ENCODE results near the gene OR51B4. TPM values are rescaled to one million over a fixed set of nuclear protein-coding genes. Genes with fewer than 3 reads are reported as not detected.

The OR51B4 gene
- total RNA-seq, 1 donor from 2014 or later, result not detected

GRCh38 chr11:5286351-5286750, 15.4 kb downstream of the OR51B4 start:
- no peaks in the 10 kb centered on the region for H3K27me3 ChIP-seq (ENCODE audit: control insufficient read depth, insufficient read depth, low read length)
- no peak overlapping the region for H3K4me3 ChIP-seq (ENCODE audit: low read depth, low read length)
- DNase-seq (ENCODE audit: low read depth), result no peak
- H3K36me3 ChIP-seq (ENCODE audit: control insufficient read depth, insufficient read depth, low read length), result no peaks in the 10 kb centered on the region
- TF ChIP-seq CTCF (IDR thresholded peaks at IDR 0.05; ENCODE audit: insufficient read depth, low read length, poor library complexity, severe bottlenecking), result no peak

GRCh38 chr11:5285703-5286340, 15.9 kb downstream of the OR51B4 start:
- H3K27me3 ChIP-seq (ENCODE audit: control insufficient read depth, insufficient read depth, low read length), result no peaks in the 10 kb centered on the region
- TF ChIP-seq CTCF (IDR thresholded peaks at IDR 0.05; ENCODE audit: insufficient read depth, low read length, poor library complexity, severe bottlenecking), result no peak
- no peaks in the 10 kb centered on the region for H3K36me3 ChIP-seq (ENCODE audit: control insufficient read depth, insufficient read depth, low read length)
- DNase-seq (ENCODE audit: low read depth), result no peak
- no peak overlapping the region for H3K4me3 ChIP-seq (ENCODE audit: low read depth, low read length)

GRCh38 chr11:5284637-5285036, 17.1 kb downstream of the OR51B4 start:
- no peak for TF ChIP-seq CTCF (IDR thresholded peaks at IDR 0.05; ENCODE audit: insufficient read depth, low read length, poor library complexity, severe bottlenecking)
- DNase-seq (ENCODE audit: low read depth), result no peak
- no peaks in the 10 kb centered on the region for H3K36me3 ChIP-seq (ENCODE audit: control insufficient read depth, insufficient read depth, low read length)
- no peak overlapping the region for H3K4me3 ChIP-seq (ENCODE audit: low read depth, low read length)
- H3K27me3 ChIP-seq (ENCODE audit: control insufficient read depth, insufficient read depth, low read length), result no peaks in the 10 kb centered on the region

GRCh38 chr11:5283882-5284281, 17.9 kb downstream of the OR51B4 start:
- Histone ChIP-seq H3K4me3 (ENCODE audit: low read depth, low read length) (no peak overlapping the region), H3K27me3 (ENCODE audit: control insufficient read depth, insufficient read depth, low read length) (no peaks in the 10 kb centered on the region)
- TF ChIP-seq CTCF (IDR thresholded peaks at IDR 0.05; ENCODE audit: insufficient read depth, low read length, poor library complexity, severe bottlenecking), result no peak

GRCh38 chr11:5283086-5283485, 18.7 kb downstream of the OR51B4 start:
- no peaks in the 10 kb centered on the region for H3K27me3 ChIP-seq (ENCODE audit: control insufficient read depth, insufficient read depth, low read length)
- DNase-seq (ENCODE audit: low read depth), result no peak
- H3K36me3 ChIP-seq (ENCODE audit: control insufficient read depth, insufficient read depth, low read length), result no peaks in the 10 kb centered on the region
- no peak for TF ChIP-seq CTCF (IDR thresholded peaks at IDR 0.05; ENCODE audit: insufficient read depth, low read length, poor library complexity, severe bottlenecking)
- no peak overlapping the region for H3K4me3 ChIP-seq (ENCODE audit: low read depth, low read length)

More at GRCh38 chr11:5283882-5284281, 17.9 kb downstream of the OR51B4 start:
- H3K36me3 ChIP-seq (ENCODE audit: control insufficient read depth, insufficient read depth, low read length), result no peaks in the 10 kb centered on the region
- DNase-seq (ENCODE audit: low read depth), result no peak

- Histone ChIP-seq H3K4me3 (ENCODE audit: low read depth, low read length) (no peak overlapping the region), H3K27me3 (ENCODE audit: control insufficient read depth, insufficient read depth, low read length) (no peaks in the 10 kb centered on the region), H3K36me3 (ENCODE audit: control insufficient read depth, insufficient read depth, low read length) (no peaks in the 10 kb centered on the region)
- TF ChIP-seq CTCF (IDR thresholded peaks at IDR 0.05; ENCODE audit: insufficient read depth, low read length, poor library complexity, severe bottlenecking), result no peak
- no peak for DNase-seq (ENCODE audit: low read depth)
These were observed 19.1 kb downstream of the OR51B4 start for GRCh38 chr11:5282628-5283027.
